ENCODE data around the gene PHAF1.

DNA sequence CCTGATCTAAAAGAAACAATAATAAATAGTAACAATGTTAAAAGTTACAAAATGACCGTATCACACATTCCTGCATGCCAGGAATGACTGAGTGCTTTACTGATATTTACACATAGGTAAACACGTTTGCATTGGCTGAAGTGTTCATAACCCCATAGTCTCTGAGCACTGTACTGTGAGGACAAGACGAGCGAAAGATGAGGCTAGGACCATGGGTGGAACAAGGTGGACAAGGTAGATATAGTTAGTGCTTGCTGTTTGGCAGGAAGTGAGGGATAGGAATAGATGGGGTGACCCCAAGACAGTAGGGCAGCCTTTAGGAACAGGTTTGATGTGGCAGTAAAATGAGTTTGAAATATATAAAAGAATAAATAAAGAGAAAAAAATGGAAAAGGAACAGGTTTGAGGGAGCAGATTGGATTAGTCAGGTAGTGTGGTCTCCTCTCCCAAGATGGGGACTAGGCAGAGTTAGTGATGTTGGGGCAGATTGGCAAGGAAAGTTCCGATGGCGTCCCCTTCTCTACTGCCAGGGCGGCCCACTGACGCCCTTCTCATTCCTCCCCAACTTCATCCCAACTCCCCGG lies 81.8 kb downstream of the PHAF1 start:
- TF ChIP-seq EZH2phosphoT487 (IDR thresholded peaks at IDR 0.05; ENCODE audit: insufficient read depth, low read depth) (no peak), EZH2 (IDR thresholded peaks at IDR 0.05; ENCODE audit: insufficient read depth, poor library complexity, severe bottlenecking) (no peak)

All from GM23248 (cell line).